Parietal lobe (tissue), 1 donor: ENCODE data around the gene CPN1. TPM values are rescaled to one million over a fixed set of nuclear protein-coding genes. Genes with fewer than 3 reads are reported as not detected.

Experiments used
- total RNA-seq: library from RNA; depleted of rRNA; stranded (reverse); fragments of >200 nt; gene quantifications from one replicate; pipeline ENCODE4 v1.2.3, GENCODE V29; 2014

Gene CPN1
- not detected for total RNA-seq

GRCh38 chr10:100081075-100082001 lies at the start of gene CPN1:
Gene CPN1 (minus strand): TSS chr10:100081869. CDS start chr10:100081625, 244 bp downstream.

GRCh38 chr10:100009793-100010676 lies 71.6 kb downstream of the CPN1 start, which contains the start of gene DNMBP:
Gene DNMBP (minus strand): TSS chr10:100009947. CDS start chr10:99972124, 37,823 bp downstream.

Other genes with a start within 250 kb of the CPN1 start
- gene DNMBP, start 71.9 kb downstream of the CPN1 start, total RNA-seq, result 5.6 TPM
- gene ERLIN1, start 104.2 kb upstream of the CPN1 start, total RNA-seq, result 14.4 TPM
- gene CHUK, start 147.7 kb upstream of the CPN1 start, total RNA-seq, result 36.3 TPM
- gene CWF19L1, start 185.8 kb upstream of the CPN1 start, total RNA-seq, result 31.0 TPM
- 32.9 TPM for gene BLOC1S2, start 204.8 kb upstream of the CPN1 start, total RNA-seq
- not detected for gene PKD2L1, start 248.4 kb upstream of the CPN1 start, total RNA-seq